B cell (primary cell): ENCODE data around the gene TSEN2. TPM values are rescaled to one million over a fixed set of nuclear protein-coding genes. Genes with fewer than 3 reads are reported as not detected.

ENCODE experiments used
- ATAC-seq: fragments of 200-7000 bp; cut with Tn5 transposase; one replicate; pipeline ENCODE4 v1.10.0; 2021; ENCODE audit warnings: low read depth, mild to moderate bottlenecking, moderate number of reproducible peaks, moderate library complexity
- CTCF ChIA-PET: fragments of 350-600 bp; sonication (Branson Sonifier 250); formaldehyde crosslinking; loops from one replicate; lab custom pipeline; 2021; ENCODE audit warnings: antibody characterized with exemption, inconsistent platforms; lab: Charles Lee
- POLR2A ChIA-PET: fragments of 350-600 bp; sonication (Branson Sonifier 250); formaldehyde crosslinking; loops from one replicate; lab custom pipeline; 2021; ENCODE audit warnings: antibody characterized with exemption; lab: Charles Lee
- DNase-seq: peaks from one replicate; pipeline ENCODE4 v3.0.0; 2013
- H2AFZ ChIP-seq: 2 replicates; pipeline ENCODE4 v1.6.1; 2012; ENCODE audit warnings: mild to moderate bottlenecking, low read depth, low read length; ENCODE audit not compliant: insufficient read depth, poor library complexity, severe bottlenecking
- H3K27ac ChIP-seq, 2 donors: 1 replicate in 1 of 2; 2 replicates in 1 of 2; pipeline ENCODE4 v1.5.1; 2012 to 2013; ENCODE audit warnings: low read length in 2 of 2, mild to moderate bottlenecking in 2 of 2, moderate library complexity in 1 of 2
- H3K27me3 ChIP-seq, 4 experiments: fragments of 200-600 bp in 1 of 4; sonication (generic) in 1 of 4; replicated peaks in 1 of 4; 1 replicate in 2 of 4; 2 replicates in 2 of 4; pipeline versions ENCODE4 v1.6.1 to v1.7.0; 2013 to 2016; ENCODE audit warnings: low read length in 3 of 4, mild to moderate bottlenecking in 2 of 4, mixed read lengths in 1 of 4, moderate library complexity in 1 of 4; ENCODE audit not compliant: insufficient read depth in 4 of 4, control insufficient read depth in 3 of 4; ENCODE audit errors: control extremely low read depth in 1 of 4
- H3K36me3 ChIP-seq, 2 experiments: replicated peaks in 1 of 2; 1 replicate in 1 of 2; 2 replicates in 1 of 2; pipeline versions ENCODE4 v1.6.1 to v1.7.1; 2013; ENCODE audit warnings: low read length in 1 of 2; ENCODE audit not compliant: insufficient read depth in 2 of 2, control insufficient read depth in 1 of 2; ENCODE audit errors: control extremely low read depth in 1 of 2, extremely low read depth in 1 of 2
- H3K4me1 ChIP-seq, 2 donors: fragments of 200-600 bp in 1 of 2; sonication (generic) in 1 of 2; 1 replicate in 1 of 2; 2 replicates in 1 of 2; pipeline versions ENCODE4 v1.5.1 to v1.6.1; 2013 to 2017; ENCODE audit warnings: low read length in 2 of 2; ENCODE audit not compliant: control insufficient read depth in 2 of 2, insufficient read depth in 2 of 2
- H3K4me2 ChIP-seq: replicated peaks from 2 replicates; pipeline ENCODE3; 2012; ENCODE audit warnings: mild to moderate bottlenecking, low read depth, low read length; ENCODE audit not compliant: poor library complexity, severe bottlenecking
- H3K4me3 ChIP-seq, 5 experiments: fragments of 200-600 bp in 1 of 5; sonication (generic) in 1 of 5; 1 replicate in 3 of 5; 2 replicates in 2 of 5; pipeline versions ENCODE4 v1.5.1 to v1.7.0; 2011 to 2016; ENCODE audit warnings: low read length in 4 of 5, mild to moderate bottlenecking in 4 of 5, low read depth in 2 of 5, control low read depth in 1 of 5, moderate library complexity in 1 of 5; ENCODE audit not compliant: insufficient read depth in 1 of 5; ENCODE audit errors: control extremely low read depth in 1 of 5, extremely low read depth in 1 of 5
- H3K79me2 ChIP-seq: fragments of 200-600 bp; sonication (generic); one replicate; pipeline ENCODE4 v1.6.0; 2016; ENCODE audit warnings: low read length; ENCODE audit not compliant: control insufficient read depth, insufficient read depth
- H3K9ac ChIP-seq: fragments of 200-600 bp; sonication (generic); 2 replicates; pipeline ENCODE4 v1.6.1; 2017; ENCODE audit warnings: mild to moderate bottlenecking, low read length, moderate library complexity
- H3K9me3 ChIP-seq, 3 donors: one replicate each; pipeline versions ENCODE4 v1.6.1 to v1.7.1; 2013; ENCODE audit warnings: low read length in 2 of 3; ENCODE audit not compliant: control insufficient read depth in 2 of 3, insufficient read depth in 1 of 3; ENCODE audit errors: control extremely low read depth in 1 of 3
- H4K20me1 ChIP-seq: 2 replicates; pipeline ENCODE4 v1.6.0; 2012; ENCODE audit warnings: mild to moderate bottlenecking, low read length; ENCODE audit not compliant: insufficient read depth, control insufficient read depth, poor library complexity, severe bottlenecking
- H3K27ac Mint-ChIP-seq: one replicate; pipeline ENCODE4 v1.8.0; 2021; ENCODE audit warnings: mixed read lengths
- H3K27me3 Mint-ChIP-seq: one replicate; pipeline ENCODE4 v1.8.0; 2021; ENCODE audit warnings: mixed read lengths
- H3K4me1 Mint-ChIP-seq: one replicate; pipeline ENCODE4 v1.8.0; 2021; ENCODE audit warnings: mixed read lengths
- H3K4me3 Mint-ChIP-seq: one replicate; pipeline ENCODE4 v1.8.0; 2021; ENCODE audit warnings: mixed read lengths
- H3K9me3 Mint-ChIP-seq: one replicate; pipeline ENCODE4 v1.8.0; 2022; ENCODE audit warnings: mixed read lengths; ENCODE audit not compliant: insufficient read depth
- EZH2 ChIP-seq: IDR thresholded peaks from 2 replicates; pipeline ENCODE4 v1.6.1; 2012; ENCODE audit warnings: borderline replicate concordance, low read depth, mild to moderate bottlenecking, moderate library complexity, low read length; ENCODE audit not compliant: insufficient read depth, poor library complexity, severe bottlenecking
- WGBS: methylation state at CpG from one replicate; pipeline ENCODE4 v1.1.5; 2013; ENCODE audit warnings: missing lambda C conversion rate; ENCODE audit not compliant: insufficient coverage; 5-methylcytosine and 5-hydroxymethylcytosine counted together
- intact Hi-C: fragments of 100-400 bp; cut with micrococcal nuclease; formaldehyde crosslinking; loops from one replicate; pipeline ENCODE4 v1.10.0; 2022
- polyA plus RNA-seq: library from polyadenylated mRNA; depleted of rRNA; stranded (reverse); fragments of >200 nt; gene quantifications from 2 replicates; pipeline ENCODE4 v1.2.3, GENCODE V29; 2012
- total RNA-seq, 2 donors: library from RNA; stranded (reverse); fragments of 120-200 nt in 1 of 2; gene quantifications; 1 replicate in 1 of 2; 2 replicates in 1 of 2; pipeline versions ENCODE4 v1.2.3 to v1.2.4, GENCODE V29; 2013 to 2022
- TF ChIP-seq, protein P1 (sequence below): fragments of 200-600 bp; IDR thresholded peaks from one replicate; pipeline ENCODE4 v1.8.0; 2022; ENCODE audit warnings: antibody characterized with exemption, mild to moderate bottlenecking

Gene TSEN2
- total and polyA plus RNA-seq, 2 donors (not counting 1 experiment from before 2014, with no cell fraction given): 13.4 to 17.6 TPM

DNA sequence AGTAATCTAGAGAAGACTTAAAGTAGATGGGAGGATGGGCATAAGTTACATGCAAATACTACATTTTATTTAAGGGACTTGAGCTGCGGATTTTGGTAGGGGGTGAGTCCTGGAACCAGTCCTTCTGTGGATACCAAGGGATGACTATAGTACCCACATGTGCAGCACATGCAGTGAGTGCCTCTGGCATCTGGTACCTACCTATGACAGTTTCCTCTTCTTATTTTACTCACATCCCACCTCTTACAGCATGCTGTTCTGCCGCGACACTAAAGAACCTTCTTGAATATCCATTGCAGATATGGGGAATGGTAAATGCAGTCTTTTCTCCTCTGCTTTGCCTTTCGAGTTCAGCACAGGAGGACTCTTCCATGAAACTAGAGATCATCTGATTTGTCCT lies 1.7 kb downstream of the TSEN2 start:
- TF ChIP-seq, protein P1, sequence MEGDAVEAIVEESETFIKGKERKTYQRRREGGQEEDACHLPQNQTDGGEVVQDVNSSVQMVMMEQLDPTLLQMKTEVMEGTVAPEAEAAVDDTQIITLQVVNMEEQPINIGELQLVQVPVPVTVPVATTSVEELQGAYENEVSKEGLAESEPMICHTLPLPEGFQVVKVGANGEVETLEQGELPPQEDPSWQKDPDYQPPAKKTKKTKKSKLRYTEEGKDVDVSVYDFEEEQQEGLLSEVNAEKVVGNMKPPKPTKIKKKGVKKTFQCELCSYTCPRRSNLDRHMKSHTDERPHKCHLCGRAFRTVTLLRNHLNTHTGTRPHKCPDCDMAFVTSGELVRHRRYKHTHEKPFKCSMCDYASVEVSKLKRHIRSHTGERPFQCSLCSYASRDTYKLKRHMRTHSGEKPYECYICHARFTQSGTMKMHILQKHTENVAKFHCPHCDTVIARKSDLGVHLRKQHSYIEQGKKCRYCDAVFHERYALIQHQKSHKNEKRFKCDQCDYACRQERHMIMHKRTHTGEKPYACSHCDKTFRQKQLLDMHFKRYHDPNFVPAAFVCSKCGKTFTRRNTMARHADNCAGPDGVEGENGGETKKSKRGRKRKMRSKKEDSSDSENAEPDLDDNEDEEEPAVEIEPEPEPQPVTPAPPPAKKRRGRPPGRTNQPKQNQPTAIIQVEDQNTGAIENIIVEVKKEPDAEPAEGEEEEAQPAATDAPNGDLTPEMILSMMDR: no peak
- no peak for TF ChIP-seq EZH2
- Mint-ChIP-seq H3K4me3 (peak overlapping the region; percentile 26), H3K27me3 (no peaks in the 10 kb centered on the region), H3K9me3 (no peaks in the 10 kb centered on the region), H3K27ac (no peak overlapping the region), H3K4me1 (peaks cover 26% of the 10 kb centered on the region)
- peaks cover 14 to 20% of the 10 kb centered on the region in 2 donors for H3K4me1 ChIP-seq
- WGBS: 100% methylated on average over 1 of the region's 4 CpGs
- no peak overlapping the region for H3K9ac ChIP-seq
- no peak for DNase-seq
- H4K20me1 ChIP-seq: no peaks in the 10 kb centered on the region
- H3K4me2 ChIP-seq: no peak overlapping the region
- no peaks in the 10 kb centered on the region for H3K36me3 ChIP-seq
- no peak overlapping the region for H3K4me3 ChIP-seq
- H3K27ac ChIP-seq: no peak overlapping the region
- CTCF ChIA-PET: no interaction called here
- H3K27me3 ChIP-seq: no peaks in the 10 kb centered on the region
- no peak for ATAC-seq
- intact Hi-C loops: no loop called here
- H2AFZ ChIP-seq: no peak overlapping the region
- H3K9me3 ChIP-seq: no peaks in the 10 kb centered on the region
- peaks cover 9% of the 10 kb centered on the region for H3K79me2 ChIP-seq
- POLR2A ChIA-PET: no interaction called here

DNA sequence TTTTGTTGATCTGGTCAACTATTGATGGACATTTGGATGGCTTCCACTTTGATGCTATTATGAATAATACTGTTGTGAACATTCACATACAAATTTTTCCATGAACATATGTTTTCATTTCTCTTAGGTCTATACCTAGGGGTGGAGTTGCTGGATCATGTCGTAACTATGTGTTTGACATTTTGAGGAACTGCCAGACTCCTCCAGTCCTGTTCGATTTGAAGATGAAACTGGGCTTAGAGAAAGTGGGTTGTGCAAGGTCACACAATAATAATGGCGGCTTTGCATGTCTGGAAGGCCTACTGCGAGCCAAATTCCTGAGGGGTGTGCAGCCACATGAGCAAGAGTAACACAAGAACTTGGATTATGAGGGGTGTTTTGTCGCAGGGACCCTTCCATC lies 2.6 kb downstream of the TSEN2 start:
- H3K27ac Mint-ChIP-seq: no peak overlapping the region
- no peaks in the 10 kb centered on the region for H3K9me3 Mint-ChIP-seq
- Histone ChIP-seq H2AFZ (no peak overlapping the region), H3K27ac (no peak overlapping the region), H3K9me3 (no peaks in the 10 kb centered on the region), H3K36me3 (peaks cover 0 to 3% of the 10 kb centered on the region in 2 experiments), H3K9ac (no peak overlapping the region), H3K4me3 (no peak overlapping the region), H4K20me1 (no peaks in the 10 kb centered on the region), H3K4me1 (peaks cover 14 to 20% of the 10 kb centered on the region in 2 donors), H3K79me2 (peaks cover 14% of the 10 kb centered on the region), H3K27me3 (no peaks in the 10 kb centered on the region), H3K4me2 (no peak overlapping the region)
- ChIA-PET POLR2A (no interaction called here), CTCF (no interaction called here)
- no peaks in the 10 kb centered on the region for H3K27me3 Mint-ChIP-seq
- ATAC-seq (no peak), DNase-seq (no peak)
- 98% methylated on average over 4 of the region's 5 CpGs for WGBS
- TF ChIP-seq EZH2: no peak
- TF ChIP-seq, protein P1: no peak
- peaks cover 26% of the 10 kb centered on the region for H3K4me1 Mint-ChIP-seq
- no peak overlapping the region for H3K4me3 Mint-ChIP-seq
- intact Hi-C loops: no loop called here
